NCI-H2081 treated with DMSO at 0.1 percent for 48 hours (cell line): ENCODE measurements around the gene CYGB.

Experiments used
- DNase-seq: peaks from one replicate; lab custom pipeline; 2025; lab: John Stamatoyannopoulos, UW

CYGB gene

DNA sequence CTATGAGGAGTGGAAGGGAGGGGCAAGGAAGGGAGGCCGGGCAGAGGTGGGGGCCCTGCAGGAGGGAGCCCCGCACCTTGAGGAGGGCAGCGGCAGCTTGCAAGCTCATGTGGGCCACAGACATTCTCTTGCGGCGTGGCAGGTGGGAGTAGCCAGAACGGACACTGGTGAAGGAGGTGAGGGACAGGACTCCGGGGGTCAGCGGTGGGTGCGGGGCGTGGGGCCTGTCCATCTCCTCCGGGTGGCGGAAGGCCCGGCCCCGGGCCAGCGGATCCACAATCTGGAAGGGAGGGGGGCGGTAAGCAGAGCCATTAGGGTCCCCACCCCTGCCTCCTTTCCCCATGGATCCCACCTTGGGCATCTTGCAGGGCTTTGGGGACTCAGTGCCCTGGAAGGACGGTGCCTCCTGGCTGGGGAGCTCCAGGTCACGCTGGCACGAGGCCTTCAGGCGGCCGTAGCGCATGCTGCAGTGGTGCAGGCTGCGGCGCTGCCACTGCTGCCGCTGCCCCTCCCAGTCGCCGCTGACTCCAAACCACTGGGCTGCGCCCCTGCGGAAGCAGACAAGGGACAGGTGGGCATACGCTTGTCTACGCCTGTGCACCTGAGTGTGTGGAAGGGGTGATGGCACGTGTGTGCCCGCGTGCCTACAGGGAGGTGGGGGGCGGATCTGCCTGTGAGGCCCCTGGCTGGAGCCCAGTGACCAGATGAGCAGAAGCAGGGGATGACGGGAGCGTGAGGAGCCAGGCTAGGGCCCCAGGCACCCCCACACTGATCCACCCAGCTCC, 58.6 kb downstream of the CYGB start:
- no peak for DNase-seq

GRCh38 chr17:76478097-76478496, 59.4 kb downstream of the CYGB start:
- DNase-seq = no peak

DNA sequence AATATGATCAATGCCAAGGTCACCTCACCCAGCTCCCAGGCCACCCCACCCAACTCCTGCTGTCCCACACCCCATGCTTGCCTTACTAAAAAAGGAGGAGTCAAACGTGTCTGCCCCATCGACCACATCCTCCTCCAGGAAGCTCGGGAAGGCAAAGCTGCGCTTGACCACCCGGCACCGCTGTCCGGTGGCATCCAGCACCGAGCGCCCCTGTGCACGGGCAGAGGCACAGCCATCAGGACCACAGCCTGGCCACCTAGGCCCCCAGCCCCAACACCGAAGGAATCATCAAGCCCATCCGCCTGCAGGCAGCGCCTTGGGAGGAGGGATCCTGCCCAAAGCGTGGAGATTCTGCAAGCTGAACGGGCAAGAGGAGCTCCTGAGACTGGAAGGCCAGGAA, 59.9 kb downstream of the CYGB start:
- DNase-seq = no peak
